ENCODE measurements around the gene AP1S3.

DNA sequence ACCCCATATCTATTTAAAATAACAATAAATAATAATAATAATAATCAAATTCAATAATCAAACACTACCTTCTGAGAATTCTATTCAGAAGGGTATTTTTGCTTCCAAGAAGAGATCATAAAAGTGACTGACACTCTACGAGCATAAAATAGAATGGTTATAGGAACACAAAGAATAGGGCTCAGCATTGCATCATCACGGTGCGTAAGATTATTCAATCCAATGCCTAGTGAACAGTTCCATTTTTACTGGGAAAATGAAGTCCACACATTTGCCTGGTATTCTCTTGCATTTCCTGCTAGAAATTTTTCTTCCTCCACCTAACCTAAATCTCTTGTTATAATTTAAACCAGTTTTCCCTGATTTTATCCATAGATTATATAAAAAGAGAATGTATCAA, 55.8 kb downstream of the AP1S3 start:
- no peak for TF ChIP-seq EZH2 (IDR thresholded peaks at IDR 0.05; ENCODE audit: low read depth)
- TF ChIP-seq CTCF (conservative IDR thresholded peaks at IDR 0.05): no peak
